NT2/D1 (cell line): ENCODE results near the gene MOBP.

ENCODE experiments used
- SUZ12 ChIP-seq: IDR thresholded peaks from 2 replicates; pipeline ENCODE4 v1.6.1; 2011; ENCODE audit not compliant: insufficient read length, insufficient read depth; ENCODE audit errors: extremely low read depth
- YY1 ChIP-seq: IDR thresholded peaks from 2 replicates; pipeline ENCODE4 v1.6.1; 2011; ENCODE audit not compliant: insufficient read length, insufficient read depth
- ZNF274 ChIP-seq: IDR thresholded peaks from 2 replicates; pipeline ENCODE4 v1.6.1; 2011; ENCODE audit warnings: mild to moderate bottlenecking, low read depth, low read length

- no peak for TF ChIP-seq YY1
- no peak for TF ChIP-seq SUZ12
- no peak for TF ChIP-seq ZNF274
Measured at GRCh38 chr3:39505866-39506742, 38.6 kb downstream of the MOBP start.
